Activated CD4-positive, alpha-beta T cell treated with anti-CD3 and anti-CD28 coated beads, Interleukin-2, amount 50 U/mL, for 24 hours (primary cell): Measurements from ENCODE around the gene HLA-DRB5.
"Not testable (repeated sequence)": the region's sequence is repeated elsewhere in the genome, so short reads cannot be mapped to it uniquely, and the experiment has no call there.

Experiments used
- DNase-seq, 2 donors: peaks; one replicate each; pipeline ENCODE4 v3.0.0-alpha.2; 2020; ENCODE audit warnings: low read depth in 1 of 2, low spot score in 1 of 2

The HLA-DRB5 gene

DNA sequence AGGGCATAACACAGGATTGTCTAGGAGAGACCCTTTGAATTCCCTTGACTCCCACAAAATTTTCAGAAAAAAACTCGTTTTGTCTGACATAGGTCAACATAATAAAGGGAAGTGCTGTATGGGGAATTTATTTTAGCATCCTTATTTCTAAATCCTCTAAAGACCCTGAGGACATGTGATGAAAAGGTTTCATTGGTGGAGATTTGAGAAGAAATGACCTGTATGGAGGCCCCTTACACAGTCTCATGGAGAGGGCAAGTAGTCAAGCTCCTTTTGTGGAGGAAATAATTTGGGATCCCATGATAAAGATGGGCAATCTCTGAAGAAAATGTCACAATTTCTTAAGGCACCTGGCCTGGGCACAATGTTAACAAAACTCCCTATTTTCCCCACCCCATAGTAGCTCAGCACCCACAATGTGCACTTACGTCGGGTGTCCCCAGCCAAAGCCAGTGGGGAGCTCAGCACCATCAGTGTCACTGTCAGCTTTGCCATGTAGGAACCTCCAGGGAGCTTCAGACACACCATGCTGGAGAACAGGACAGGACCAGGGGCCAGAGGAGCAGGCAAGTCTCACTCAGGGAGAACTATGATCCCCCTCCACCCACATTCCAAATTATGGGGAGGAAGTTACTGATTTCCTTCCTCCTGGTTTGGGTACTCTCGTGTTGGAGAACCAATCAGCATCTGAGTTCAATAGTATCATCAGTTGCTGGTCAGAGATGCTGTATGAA is at the start of gene HLA-DRB5:
Gene HLA-DRB5 (minus strand): TSS at position 591 of the 734 bp plus-strand sequence. CDS start 63 bp downstream, at position 528.
- DNase-seq: no peak

- DNase-seq: no peak
Measured at GRCh38 chr6:32578962-32579361, 48.9 kb upstream of the HLA-DRB5 start.

DNA sequence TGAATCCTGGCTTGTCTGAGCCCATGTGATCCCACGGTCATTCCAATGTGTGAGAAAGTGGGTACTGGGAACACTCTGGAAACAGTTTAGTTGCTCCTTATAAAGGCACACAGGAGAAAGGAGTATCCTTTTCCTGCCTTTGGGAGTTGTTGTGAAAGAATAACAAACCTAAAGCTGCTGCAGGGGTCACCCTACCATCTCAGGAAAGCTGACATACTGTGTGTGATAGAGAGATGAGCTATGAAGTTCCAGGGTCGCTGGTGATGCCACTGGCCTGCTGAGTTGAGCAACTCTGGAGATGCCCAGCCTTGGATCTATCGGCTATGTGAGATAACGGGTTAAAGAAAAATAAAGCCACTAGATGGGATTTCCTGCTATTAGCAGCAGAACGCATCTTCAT is 47.4 kb upstream of the HLA-DRB5 start:
- DNase-seq: not testable (repeated sequence)

DNA sequence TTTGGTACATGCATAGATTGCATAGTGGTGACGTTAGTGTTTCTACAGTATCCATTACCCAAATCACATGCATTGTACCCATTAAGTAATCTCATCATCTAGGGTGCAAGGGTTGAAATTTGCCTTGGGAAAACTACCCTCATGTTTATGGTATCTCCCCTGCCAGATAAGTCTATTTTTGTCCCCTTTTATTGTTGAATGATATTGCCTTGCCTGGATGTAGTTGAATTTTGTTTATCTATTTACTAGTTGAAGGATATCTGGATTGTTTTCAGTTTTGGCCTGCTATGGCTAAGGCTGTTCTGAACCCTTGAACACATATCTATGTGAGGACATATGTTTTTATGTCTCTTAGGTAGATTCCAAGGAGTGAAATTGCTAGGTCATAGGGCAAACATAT is 46.2 kb upstream of the HLA-DRB5 start:
- no peak for DNase-seq

- DNase-seq: no peak
Measured at GRCh38 chr6:32570363-32570905, 40.3 kb upstream of the HLA-DRB5 start.

DNA sequence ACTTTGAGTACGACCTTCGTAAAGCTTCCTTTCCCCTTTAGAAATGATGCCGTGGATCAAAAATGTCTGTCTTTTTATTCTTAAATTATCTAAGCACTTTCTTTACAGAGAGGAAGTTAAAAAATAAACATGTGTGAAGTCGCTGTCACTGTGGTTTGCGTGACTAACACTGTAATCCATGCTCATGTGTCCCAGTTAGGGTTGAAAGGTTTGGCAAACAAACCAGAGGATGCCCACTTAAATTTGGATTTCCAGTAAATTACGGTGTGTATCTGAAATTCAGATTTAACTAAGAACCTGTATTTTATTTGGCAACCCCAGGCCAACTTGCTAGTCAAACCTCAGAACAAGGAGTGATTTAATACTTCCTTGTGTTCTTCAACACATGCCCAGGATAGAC is 38.5 kb upstream of the HLA-DRB5 start:
- DNase-seq: no peak

GRCh38 chr6:32566957-32567356 is 36.9 kb upstream of the HLA-DRB5 start:
- DNase-seq: no peak

DNA sequence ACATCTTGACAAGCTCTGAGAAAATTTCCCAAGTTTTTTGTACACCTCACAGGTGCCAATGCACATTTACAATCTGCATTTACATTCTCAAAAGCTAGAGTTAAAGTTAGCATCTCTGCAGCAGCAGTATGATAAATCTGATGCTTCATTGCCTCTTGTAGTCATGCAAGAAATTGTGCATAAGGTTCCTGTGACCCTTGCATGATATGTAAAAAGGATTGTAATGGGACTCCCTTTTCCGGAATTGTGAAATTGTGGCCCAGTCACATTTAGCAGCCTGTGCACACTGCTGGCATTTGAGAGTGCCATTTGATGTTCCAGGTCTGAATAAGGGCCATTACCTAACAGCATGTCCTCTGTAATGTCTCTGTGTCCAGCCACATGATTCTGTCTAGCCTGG is 35.4 kb upstream of the HLA-DRB5 start:
- no peak for DNase-seq

DNA sequence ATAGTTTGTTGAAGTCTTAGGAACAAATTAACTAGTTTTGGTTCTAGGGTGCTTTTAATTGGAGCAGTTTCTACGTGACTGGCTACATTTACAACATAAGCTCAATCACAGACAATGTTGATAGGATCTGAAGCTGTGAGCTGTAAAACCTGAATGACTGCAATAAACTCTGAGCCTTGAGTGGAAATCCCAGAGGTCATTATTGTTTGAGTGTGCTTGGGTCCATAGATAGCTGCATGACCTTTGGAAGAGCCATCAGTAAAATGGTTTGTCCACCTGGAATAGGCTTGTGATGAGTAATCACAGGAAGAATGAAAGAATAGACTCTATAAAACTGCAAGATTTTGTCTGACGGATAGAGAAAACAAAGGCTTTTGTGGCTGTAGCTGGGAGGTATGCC is 32.9 kb upstream of the HLA-DRB5 start:
- no peak for DNase-seq

GRCh38 chr6:32559747-32560146 is 29.7 kb upstream of the HLA-DRB5 start:
- no peak for DNase-seq

DNA sequence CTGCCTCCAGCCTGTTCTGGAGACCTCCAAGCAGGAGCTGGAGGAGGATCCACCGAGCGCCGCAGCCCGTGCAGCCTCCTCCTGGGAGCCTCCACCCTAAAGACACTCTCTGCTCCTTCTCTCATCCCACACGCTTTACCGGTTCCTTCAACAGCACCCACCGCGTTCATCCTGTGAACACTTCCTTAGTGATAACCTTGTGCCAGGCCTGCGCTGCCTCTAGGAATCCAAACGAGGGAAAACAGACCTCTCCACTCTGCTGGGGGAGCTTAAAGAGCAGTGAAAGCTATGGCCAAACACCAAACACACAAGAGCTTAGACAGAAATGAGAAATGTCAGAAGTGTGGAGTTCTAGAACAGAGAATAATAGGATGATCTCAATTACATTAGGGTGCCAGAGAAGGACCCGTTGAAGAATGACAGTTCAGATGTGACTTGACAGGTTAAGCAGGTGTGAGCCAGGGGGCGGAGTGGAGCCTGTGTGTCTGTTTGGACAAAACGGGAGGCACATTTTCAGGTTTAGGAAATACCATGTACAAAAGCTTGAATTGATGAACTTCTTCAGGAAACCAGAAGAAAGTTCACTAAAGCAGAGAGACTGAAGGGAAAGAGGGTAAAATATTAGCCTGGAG is 28.5 kb upstream of the HLA-DRB5 start:
- DNase-seq: no peak

- no peak for DNase-seq
Measured at GRCh38 chr6:32554116-32554965, 24.3 kb upstream of the HLA-DRB5 start.

DNA sequence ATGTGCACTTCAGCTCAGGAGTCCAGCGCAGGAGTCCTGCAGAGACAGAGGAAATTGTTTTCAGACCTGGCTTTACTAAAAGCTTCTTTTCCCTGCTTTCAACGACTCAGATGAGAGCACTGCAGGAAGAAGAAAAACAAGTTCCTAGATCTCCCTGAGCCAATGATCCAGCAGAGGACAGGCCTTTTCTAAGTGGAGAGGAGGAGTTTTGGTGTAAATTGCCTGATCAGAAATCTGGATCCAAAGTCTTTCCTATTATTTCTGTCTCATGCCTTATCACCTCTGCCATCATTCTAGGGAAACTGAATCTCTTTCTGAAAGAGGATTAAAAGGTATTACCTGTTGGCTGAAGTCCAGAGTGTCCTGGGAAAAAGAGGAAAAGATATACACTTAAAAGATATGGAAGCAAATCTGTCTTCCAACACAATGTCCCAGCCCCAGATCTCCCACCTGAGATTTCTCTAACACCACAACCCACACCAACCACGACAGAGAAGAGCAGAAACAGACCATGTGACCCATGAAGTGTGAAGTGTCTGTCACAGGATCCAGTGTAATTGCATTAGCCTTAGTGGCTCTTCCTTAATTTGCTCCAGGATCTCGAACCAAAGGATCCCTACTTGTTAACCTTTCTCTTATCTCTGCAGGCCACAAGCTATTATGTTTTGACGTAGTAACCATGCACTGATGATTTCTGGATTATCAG is 23.1 kb upstream of the HLA-DRB5 start:
- no peak for DNase-seq

DNA sequence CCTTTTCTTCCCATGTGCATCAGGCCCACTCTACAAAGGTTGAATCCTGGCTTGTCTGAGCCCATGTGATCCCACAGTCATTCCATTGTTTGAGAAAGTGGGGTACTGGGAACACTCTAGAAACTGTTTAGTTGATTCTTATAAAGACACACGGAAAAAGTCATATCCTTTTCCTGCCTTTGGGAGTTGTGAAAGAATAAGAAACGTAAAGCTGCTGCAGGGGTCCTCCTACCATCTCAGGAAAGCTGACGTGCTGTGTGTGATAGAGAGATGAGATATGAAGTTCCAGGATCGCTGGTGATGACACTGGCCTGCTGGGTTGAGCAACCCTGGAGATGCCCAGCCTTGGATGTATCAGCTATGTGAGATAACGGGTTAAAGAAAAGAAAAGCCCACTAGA is 21.3 kb upstream of the HLA-DRB5 start:
- DNase-seq: no peak

GRCh38 chr6:32539839-32540238 is 9.8 kb upstream of the HLA-DRB5 start:
- DNase-seq: no peak

DNA sequence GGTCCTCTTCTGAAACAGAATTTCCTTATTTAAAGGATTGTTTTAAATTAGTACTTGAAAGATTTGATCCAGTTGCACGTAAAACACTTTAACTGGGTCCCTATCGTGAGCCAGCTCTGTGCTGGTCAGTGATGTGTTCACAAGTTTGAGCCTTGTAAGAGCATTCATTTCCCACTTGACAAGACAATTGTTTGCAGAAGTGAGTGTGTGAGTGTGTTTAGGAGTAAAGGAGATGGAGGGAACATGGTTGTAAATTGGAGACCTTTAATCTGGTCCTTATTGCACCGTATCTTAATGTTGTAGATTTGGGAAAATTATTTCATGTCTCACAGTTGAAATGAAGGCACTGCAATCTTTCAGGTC is 325 bp upstream of the HLA-DRB5 start:
- not testable (repeated sequence) for DNase-seq

- no peak for DNase-seq
Measured at GRCh38 chr6:32522302-32523047, 7.6 kb downstream of the HLA-DRB5 start.

DNA sequence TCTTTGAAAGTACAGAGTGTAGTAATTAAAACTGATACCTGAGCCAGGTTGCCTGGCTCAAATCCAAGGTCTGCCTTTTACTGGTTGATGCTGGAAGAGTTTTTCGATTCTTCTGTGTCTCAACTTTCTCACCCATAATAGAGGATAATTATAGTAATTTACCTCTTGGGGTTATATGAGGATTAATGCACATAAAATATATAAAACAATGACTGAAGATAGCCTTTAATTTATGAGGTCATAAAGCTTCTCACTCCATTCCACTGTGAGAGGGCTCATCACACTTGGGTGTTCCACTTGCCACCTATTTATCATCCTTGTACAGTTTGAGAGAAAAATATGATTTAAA is 10.2 kb downstream of the HLA-DRB5 start:
- no peak for DNase-seq

- DNase-seq: no peak
Measured at GRCh38 chr6:32519118-32519909, 10.8 kb downstream of the HLA-DRB5 start.
